Parathyroid adenoma (tissue), 2 donors: ENCODE measurements around the gene GASK1B.

Experiments
- H2AFZ ChIP-seq: fragments of 300-600 bp; sonication (generic); one replicate; pipeline ENCODE4 v1.7.0; 2017; ENCODE audit warnings: antibody characterized with exemption, mild to moderate bottlenecking
- H3K27ac ChIP-seq: fragments of 300-600 bp; sonication (generic); one replicate; pipeline ENCODE4 v1.7.0; 2017
- H3K27me3 ChIP-seq: fragments of 300-600 bp; sonication (generic); one replicate; pipeline ENCODE4 v1.7.0; 2017; ENCODE audit warnings: low read length; ENCODE audit not compliant: control insufficient read depth, insufficient read depth
- H3K36me3 ChIP-seq: fragments of 300-600 bp; sonication (generic); one replicate; pipeline ENCODE4 v1.7.0; 2017; ENCODE audit warnings: low read length; ENCODE audit not compliant: control insufficient read depth, insufficient read depth
- H3K4me1 ChIP-seq: fragments of 300-600 bp; sonication (generic); one replicate; pipeline ENCODE4 v1.7.0; 2017; ENCODE audit warnings: control low read depth
- H3K4me2 ChIP-seq: fragments of 300-600 bp; sonication (generic); one replicate; pipeline ENCODE4 v1.7.0; 2017; ENCODE audit warnings: low read length
- H3K4me3 ChIP-seq: fragments of 300-600 bp; sonication (generic); one replicate; pipeline ENCODE4 v1.7.0; 2017; ENCODE audit warnings: low read depth, low read length
- H3K79me2 ChIP-seq: fragments of 300-600 bp; sonication (generic); one replicate; pipeline ENCODE4 v1.7.0; 2017; ENCODE audit warnings: control low read depth
- H3K9ac ChIP-seq: fragments of 300-600 bp; sonication (generic); one replicate; pipeline ENCODE4 v1.7.0; 2017; ENCODE audit warnings: mild to moderate bottlenecking
- H3K9me3 ChIP-seq: fragments of 300-600 bp; sonication (generic); one replicate; pipeline ENCODE4 v1.7.0; 2017; ENCODE audit warnings: low read length; ENCODE audit not compliant: control insufficient read depth
- TF ChIP-seq, protein P1 (sequence below): fragments of 300-600 bp; sonication (generic); IDR thresholded peaks from one replicate; pipeline ENCODE4 v1.7.0; 2017; ENCODE audit warnings: antibody characterized with exemption, mild to moderate bottlenecking
- donor health status: primary hyperparathyroidism.

Gene GASK1B

DNA sequence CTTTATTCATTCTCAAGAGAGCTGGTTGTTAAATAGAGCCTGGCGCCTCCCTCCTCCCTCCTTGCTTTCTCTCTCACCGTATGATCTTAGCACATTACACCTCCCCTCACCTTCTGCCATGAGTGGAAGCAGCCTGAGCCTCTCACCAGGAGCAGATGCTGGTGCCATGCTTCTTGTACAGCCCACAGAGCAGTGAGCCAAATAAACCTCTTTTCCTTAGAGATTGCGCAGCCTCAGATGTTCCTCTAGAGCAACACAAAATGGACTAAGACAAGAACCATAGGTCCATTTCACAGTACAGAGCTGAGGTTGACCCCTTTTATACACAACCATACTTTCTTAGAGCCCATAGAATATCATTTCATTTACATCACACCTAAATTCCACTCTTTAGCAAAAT, 27.4 kb upstream of the GASK1B start:
- H2AFZ ChIP-seq = no peak overlapping the region

DNA sequence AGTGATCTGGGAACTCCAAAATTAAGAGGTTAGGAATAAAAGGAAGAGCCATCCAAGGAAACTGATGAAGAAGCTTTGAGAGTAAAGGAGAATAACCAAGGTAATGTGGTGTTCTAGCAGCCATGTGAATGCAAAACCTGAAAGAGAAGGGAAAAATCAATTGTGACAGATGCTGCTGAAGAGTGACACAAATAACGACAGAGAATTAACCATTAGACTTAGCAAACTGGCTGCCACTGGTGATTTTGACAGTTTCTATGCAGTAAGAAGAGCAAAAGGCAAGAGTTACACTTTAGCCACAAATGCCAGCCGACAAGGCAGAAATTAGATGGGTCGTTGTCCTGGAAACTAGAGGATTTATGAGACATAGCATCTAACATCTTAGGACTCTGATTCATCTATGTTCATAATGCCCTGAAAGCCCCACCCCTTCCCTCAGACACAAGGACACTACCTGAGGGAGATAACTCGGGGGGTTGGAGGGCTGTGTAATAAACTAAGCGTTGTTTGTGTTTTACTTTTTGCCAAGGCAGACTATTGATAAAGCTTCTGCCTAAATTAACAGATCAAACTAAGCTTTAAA, 24.5 kb upstream of the GASK1B start:
- H3K27me3 ChIP-seq = no peaks in the 10 kb centered on the region
- H3K79me2 ChIP-seq = no peaks in the 10 kb centered on the region
- no peaks in the 10 kb centered on the region for H3K4me1 ChIP-seq
- TF ChIP-seq, protein P1, sequence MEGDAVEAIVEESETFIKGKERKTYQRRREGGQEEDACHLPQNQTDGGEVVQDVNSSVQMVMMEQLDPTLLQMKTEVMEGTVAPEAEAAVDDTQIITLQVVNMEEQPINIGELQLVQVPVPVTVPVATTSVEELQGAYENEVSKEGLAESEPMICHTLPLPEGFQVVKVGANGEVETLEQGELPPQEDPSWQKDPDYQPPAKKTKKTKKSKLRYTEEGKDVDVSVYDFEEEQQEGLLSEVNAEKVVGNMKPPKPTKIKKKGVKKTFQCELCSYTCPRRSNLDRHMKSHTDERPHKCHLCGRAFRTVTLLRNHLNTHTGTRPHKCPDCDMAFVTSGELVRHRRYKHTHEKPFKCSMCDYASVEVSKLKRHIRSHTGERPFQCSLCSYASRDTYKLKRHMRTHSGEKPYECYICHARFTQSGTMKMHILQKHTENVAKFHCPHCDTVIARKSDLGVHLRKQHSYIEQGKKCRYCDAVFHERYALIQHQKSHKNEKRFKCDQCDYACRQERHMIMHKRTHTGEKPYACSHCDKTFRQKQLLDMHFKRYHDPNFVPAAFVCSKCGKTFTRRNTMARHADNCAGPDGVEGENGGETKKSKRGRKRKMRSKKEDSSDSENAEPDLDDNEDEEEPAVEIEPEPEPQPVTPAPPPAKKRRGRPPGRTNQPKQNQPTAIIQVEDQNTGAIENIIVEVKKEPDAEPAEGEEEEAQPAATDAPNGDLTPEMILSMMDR = no peak
- H3K4me3 ChIP-seq = no peak overlapping the region
- H3K27ac ChIP-seq = no peak overlapping the region
- H3K9ac ChIP-seq = no peak overlapping the region
- no peaks in the 10 kb centered on the region for H3K9me3 ChIP-seq
- H3K4me2 ChIP-seq = no peak overlapping the region
- no peaks in the 10 kb centered on the region for H3K36me3 ChIP-seq
- no peak overlapping the region for H2AFZ ChIP-seq

More for the DNA sequence above, 27.4 kb upstream of the GASK1B start:
- H3K79me2 ChIP-seq = no peaks in the 10 kb centered on the region
- H3K9ac ChIP-seq = no peak overlapping the region
- no peaks in the 10 kb centered on the region for H3K36me3 ChIP-seq
- TF ChIP-seq, protein P1 = no peak
- H3K4me2 ChIP-seq = no peak overlapping the region
- no peaks in the 10 kb centered on the region for H3K4me1 ChIP-seq
- no peaks in the 10 kb centered on the region for H3K9me3 ChIP-seq
- H3K27ac ChIP-seq = no peak overlapping the region
- no peak overlapping the region for H3K4me3 ChIP-seq
- H3K27me3 ChIP-seq = no peaks in the 10 kb centered on the region

DNA sequence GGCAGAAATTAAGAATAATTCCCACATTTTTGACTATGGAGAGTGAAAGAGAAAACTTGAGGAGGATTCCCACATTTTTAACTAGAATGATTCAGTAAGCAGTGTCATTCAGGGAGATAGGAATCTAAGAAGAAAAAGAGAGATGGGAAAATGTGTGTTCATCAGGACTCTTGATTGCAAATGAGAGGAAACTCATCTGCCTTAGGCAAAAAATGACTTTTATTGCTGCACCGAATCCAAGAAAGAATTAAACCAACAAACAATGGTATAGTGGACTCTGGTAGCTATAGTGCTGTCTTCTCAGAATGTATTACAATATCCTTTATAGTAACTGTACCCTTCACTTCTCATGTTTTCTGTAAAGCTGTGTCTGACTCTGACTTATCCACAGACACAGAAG, 22.5 kb upstream of the GASK1B start:
- TF ChIP-seq, protein P1 = no peak

DNA sequence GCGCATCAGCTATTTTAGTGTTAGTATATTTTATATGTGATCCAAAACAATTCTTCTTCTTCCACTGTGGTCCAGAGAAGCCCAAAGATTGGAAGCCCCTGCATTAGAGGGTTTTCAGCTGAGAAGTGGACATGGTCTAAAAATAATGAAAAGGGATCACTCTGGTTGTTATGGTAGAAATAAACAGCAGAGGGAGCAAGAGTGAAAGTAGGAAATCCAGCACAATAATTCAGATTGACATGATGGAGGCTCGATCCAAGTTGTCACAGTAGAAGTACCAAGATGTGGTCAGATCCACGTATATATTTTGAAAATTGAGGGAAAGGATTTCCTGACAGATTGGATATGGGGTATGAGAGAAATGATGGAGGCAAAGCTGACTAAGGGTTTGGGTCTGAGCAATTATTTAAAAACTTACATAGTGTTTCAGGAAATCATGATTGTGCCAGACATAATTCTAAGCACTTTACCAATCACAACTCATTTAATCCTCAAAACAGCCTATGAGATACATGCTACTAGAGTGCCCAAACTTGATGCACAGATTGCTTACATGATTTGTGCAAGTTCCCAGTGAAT, 20.4 kb upstream of the GASK1B start:
- H3K9ac ChIP-seq = no peak overlapping the region
- no peaks in the 10 kb centered on the region for H3K4me1 ChIP-seq
- H3K27me3 ChIP-seq = no peaks in the 10 kb centered on the region
- no peaks in the 10 kb centered on the region for H3K79me2 ChIP-seq
- no peak overlapping the region for H3K4me2 ChIP-seq
- no peak overlapping the region for H3K27ac ChIP-seq
- TF ChIP-seq, protein P1 = peak; percentile 45
- H3K36me3 ChIP-seq = no peaks in the 10 kb centered on the region
- H2AFZ ChIP-seq = no peak overlapping the region
- H3K4me3 ChIP-seq = no peak overlapping the region
- H3K9me3 ChIP-seq = no peaks in the 10 kb centered on the region

More for the DNA sequence above, 22.5 kb upstream of the GASK1B start:
- Histone ChIP-seq H3K4me2 (no peak overlapping the region), H3K36me3 (no peaks in the 10 kb centered on the region), H3K9ac (no peak overlapping the region), H3K27me3 (no peaks in the 10 kb centered on the region), H2AFZ (no peak overlapping the region), H3K9me3 (no peaks in the 10 kb centered on the region), H3K4me3 (no peak overlapping the region), H3K79me2 (no peaks in the 10 kb centered on the region), H3K4me1 (no peaks in the 10 kb centered on the region), H3K27ac (no peak overlapping the region)
